Gastroesophageal sphincter (tissue), 4 donors: ENCODE measurements around the gene GRK5. TPM values are rescaled to one million over a fixed set of nuclear protein-coding genes. Genes with fewer than 3 reads are reported as not detected.
A peak's percentile ranks its signal among the peaks of the same experiment; 100 is the strongest.

ENCODE experiments used
- ATAC-seq: fragments of 150-250 bp; one replicate; pipeline ENCODE4 v1.9.1; 2016; ENCODE audit warnings: mild to moderate bottlenecking, moderate library complexity
- H3K27ac ChIP-seq, 4 donors: fragments of 200-600 bp; sonication (generic) in 3 of 4; 1 replicate in 3 of 4; 2 replicates in 1 of 4; pipeline ENCODE4 v1.5.1; 2016 to 2019
- H3K27me3 ChIP-seq: fragments of 200-600 bp; sonication (generic); one replicate; pipeline ENCODE4 v1.5.1; 2019
- H3K36me3 ChIP-seq, 2 donors: fragments of 200-600 bp; sonication (generic); one replicate each; pipeline ENCODE4 v1.5.1; 2019; ENCODE audit warnings: control low read depth in 1 of 2
- H3K4me1 ChIP-seq, 3 donors: fragments of 200-600 bp; sonication (generic); 1 replicate in 2 of 3; 2 replicates in 1 of 3; pipeline ENCODE4 v1.5.1; 2016 to 2019; ENCODE audit warnings: control low read depth in 2 of 3
- H3K4me3 ChIP-seq, 2 donors: fragments of 200-600 bp; sonication (generic); one replicate each; pipeline ENCODE4 v1.5.1; 2019; ENCODE audit warnings: mild to moderate bottlenecking in 1 of 2, moderate library complexity in 1 of 2
- H3K9me3 ChIP-seq, 3 donors: fragments of 200-600 bp; sonication (generic); one replicate each; pipeline ENCODE4 v1.5.1; 2017 to 2019; ENCODE audit warnings: control low read depth in 2 of 3
- EP300 ChIP-seq: sonication (generic); formaldehyde crosslinking; IDR thresholded peaks from one replicate; pipeline ENCODE4 v1.6.1; 2017; ENCODE audit warnings: antibody characterized with exemption, mild to moderate bottlenecking
- POLR2A ChIP-seq, 2 donors: fragments of 450-650 bp; IDR thresholded peaks; one replicate each; pipeline ENCODE4 v1.6.1; 2017; ENCODE audit warnings: antibody characterized with exemption in 2 of 2, mild to moderate bottlenecking in 2 of 2, moderate library complexity in 1 of 2
- POLR2AphosphoS5 ChIP-seq: sonication (generic); formaldehyde crosslinking; IDR thresholded peaks from one replicate; pipeline ENCODE4 v1.6.1; 2017; ENCODE audit warnings: antibody characterized with exemption
- WGBS, 2 donors: methylation state at CpG; one replicate each; pipeline ENCODE4 v1.1.5; 2018; ENCODE audit warnings: low coverage in 1 of 2; 5-methylcytosine and 5-hydroxymethylcytosine counted together
- total RNA-seq, 4 donors: library from RNA; depleted of rRNA; stranded (reverse); fragments of >200 nt; gene quantifications; one replicate each; pipeline ENCODE4 v1.1.0, GENCODE V29; 2016
- TF ChIP-seq, protein P1 (sequence below), 4 experiments: fragments of 200-600 bp in 2 of 4; fragments of 450-650 bp in 2 of 4; sonication (generic) in 1 of 4; IDR thresholded peaks; one replicate each; pipeline ENCODE4 v1.5.1; 2017 to 2019; ENCODE audit warnings: antibody characterized with exemption in 4 of 4, mild to moderate bottlenecking in 2 of 4, moderate library complexity in 2 of 4

The GRK5 gene
- total RNA-seq, 4 donors from 2014 or later = 28.8 to 71.6 (median 47.7) TPM

DNA sequence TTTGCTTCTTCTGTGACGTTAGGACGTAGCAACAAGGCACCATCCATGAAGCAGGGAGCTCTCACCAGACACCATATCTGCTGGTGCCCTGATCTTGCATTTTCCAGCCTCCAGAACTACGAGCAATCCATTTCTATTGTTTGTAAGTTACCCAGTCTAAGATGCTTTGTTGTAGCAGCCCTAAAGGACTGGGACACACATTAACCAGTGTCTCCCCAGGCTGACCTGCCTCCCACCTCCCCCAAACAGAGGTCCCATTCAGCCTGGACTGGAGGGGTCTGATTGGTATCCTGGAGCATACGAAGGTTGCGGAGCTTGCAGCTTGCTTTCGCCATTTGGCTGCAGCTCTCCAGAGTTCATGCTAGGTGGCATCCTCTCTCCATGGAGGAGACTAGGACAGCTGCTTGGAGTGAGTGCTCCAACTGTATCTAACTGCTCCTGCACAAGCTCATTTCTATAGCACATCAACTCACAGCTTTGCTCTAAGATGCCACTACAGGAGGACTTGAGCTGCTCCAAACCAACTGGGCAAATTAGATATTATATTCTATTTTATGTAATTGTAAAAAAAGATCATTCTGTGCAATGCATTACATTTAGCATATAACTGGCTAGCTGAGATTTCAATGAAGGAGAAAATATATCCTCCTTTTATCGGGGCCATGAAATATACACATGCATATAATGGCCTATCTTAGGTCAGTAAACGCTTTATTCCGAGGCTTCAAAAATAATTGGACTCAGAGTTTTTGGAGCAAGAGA lies 8.0 kb upstream of the GRK5 start:
- peaks cover 0 to 8% (median 0%) of the 10 kb centered on the region in 3 donors for H3K4me1 ChIP-seq
- WGBS, 2 donors = 35 to 71% methylated on average over 6 of the region's 9 CpGs
- TF ChIP-seq POLR2AphosphoS5 = no peak
- TF ChIP-seq, protein P1, sequence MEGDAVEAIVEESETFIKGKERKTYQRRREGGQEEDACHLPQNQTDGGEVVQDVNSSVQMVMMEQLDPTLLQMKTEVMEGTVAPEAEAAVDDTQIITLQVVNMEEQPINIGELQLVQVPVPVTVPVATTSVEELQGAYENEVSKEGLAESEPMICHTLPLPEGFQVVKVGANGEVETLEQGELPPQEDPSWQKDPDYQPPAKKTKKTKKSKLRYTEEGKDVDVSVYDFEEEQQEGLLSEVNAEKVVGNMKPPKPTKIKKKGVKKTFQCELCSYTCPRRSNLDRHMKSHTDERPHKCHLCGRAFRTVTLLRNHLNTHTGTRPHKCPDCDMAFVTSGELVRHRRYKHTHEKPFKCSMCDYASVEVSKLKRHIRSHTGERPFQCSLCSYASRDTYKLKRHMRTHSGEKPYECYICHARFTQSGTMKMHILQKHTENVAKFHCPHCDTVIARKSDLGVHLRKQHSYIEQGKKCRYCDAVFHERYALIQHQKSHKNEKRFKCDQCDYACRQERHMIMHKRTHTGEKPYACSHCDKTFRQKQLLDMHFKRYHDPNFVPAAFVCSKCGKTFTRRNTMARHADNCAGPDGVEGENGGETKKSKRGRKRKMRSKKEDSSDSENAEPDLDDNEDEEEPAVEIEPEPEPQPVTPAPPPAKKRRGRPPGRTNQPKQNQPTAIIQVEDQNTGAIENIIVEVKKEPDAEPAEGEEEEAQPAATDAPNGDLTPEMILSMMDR (IDR thresholded peaks at IDR 0.05) = peak; percentile 42 to 86 (median 74)
- no peaks in the 10 kb centered on the region for H3K36me3 ChIP-seq
- no peaks in the 10 kb centered on the region for H3K9me3 ChIP-seq
- H3K4me3 ChIP-seq = no peak overlapping the region
- H3K27ac ChIP-seq = no peak overlapping the region
- ATAC-seq = peak; percentile 86
- no peaks in the 10 kb centered on the region for H3K27me3 ChIP-seq

DNA sequence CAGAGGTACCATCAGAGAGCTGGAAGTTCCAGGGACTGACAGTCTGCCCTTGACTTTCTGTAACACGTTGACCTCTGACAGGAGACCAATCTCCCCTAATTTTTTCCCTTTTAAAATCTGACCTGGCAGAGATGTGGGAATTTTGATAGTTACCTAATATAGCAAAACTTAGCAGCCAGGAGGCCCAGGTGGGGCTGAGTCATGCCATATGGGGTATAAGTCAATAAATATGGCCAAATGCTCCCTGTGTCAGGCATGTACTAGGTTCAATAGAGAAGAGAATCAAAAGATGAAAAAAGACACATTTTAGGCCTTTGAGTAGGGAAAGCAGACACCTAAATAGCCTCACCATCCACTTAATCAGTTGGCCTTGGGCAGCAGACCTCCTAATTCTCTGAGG lies 6.1 kb upstream of the GRK5 start:
- no peak for ATAC-seq
- Histone ChIP-seq H3K9me3 (no peaks in the 10 kb centered on the region), H3K36me3 (no peaks in the 10 kb centered on the region), H3K27me3 (no peaks in the 10 kb centered on the region), H3K4me3 (no peak overlapping the region), H3K4me1 (peaks cover 0 to 15% (median 4%) of the 10 kb centered on the region in 3 donors), H3K27ac (no peak overlapping the region)
- no peak for TF ChIP-seq POLR2AphosphoS5
- no peak for TF ChIP-seq POLR2A (IDR thresholded peaks at IDR 0.05)
- no peak for TF ChIP-seq EP300
- TF ChIP-seq, protein P1 (IDR thresholded peaks at IDR 0.05) = no peak
- 60% methylated on average over 1 of the region's 1 CpG; no CpG with 5 or more reads in 1 of the 2 donors for WGBS, 2 donors

DNA sequence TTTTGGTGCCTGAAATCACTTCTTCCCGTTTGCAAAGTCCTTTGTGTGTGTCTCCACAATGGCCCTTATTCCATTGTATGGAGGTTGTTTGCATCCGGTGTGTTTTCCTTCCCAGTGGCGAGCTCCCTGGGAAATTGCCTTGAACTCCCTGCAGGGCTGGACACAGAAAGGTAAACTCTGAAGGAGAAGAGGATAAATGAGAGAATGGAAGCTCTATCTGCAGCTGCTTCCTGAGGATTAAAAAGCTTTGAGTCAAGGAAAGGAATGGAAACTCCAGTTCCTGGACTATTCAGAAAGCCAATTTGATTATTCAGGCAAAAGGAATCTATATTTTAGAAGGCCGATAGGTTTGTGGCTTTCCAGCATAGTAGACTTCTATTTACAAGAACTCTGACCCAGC lies 4.4 kb upstream of the GRK5 start:
- Histone ChIP-seq H3K27ac (no peak overlapping the region), H3K4me3 (no peak overlapping the region), H3K36me3 (no peaks in the 10 kb centered on the region), H3K9me3 (no peaks in the 10 kb centered on the region), H3K4me1 (peaks cover 0 to 20% (median 6%) of the 10 kb centered on the region in 3 donors), H3K27me3 (no peaks in the 10 kb centered on the region)
- TF ChIP-seq POLR2A (IDR thresholded peaks at IDR 0.05) = no peak
- no peak for TF ChIP-seq EP300
- TF ChIP-seq, protein P1 (IDR thresholded peaks at IDR 0.05) = no peak
- TF ChIP-seq POLR2AphosphoS5 = no peak
- WGBS, 2 donors = 48 to 55% methylated on average over 4 of the region's 4 CpGs
- no peak for ATAC-seq

DNA sequence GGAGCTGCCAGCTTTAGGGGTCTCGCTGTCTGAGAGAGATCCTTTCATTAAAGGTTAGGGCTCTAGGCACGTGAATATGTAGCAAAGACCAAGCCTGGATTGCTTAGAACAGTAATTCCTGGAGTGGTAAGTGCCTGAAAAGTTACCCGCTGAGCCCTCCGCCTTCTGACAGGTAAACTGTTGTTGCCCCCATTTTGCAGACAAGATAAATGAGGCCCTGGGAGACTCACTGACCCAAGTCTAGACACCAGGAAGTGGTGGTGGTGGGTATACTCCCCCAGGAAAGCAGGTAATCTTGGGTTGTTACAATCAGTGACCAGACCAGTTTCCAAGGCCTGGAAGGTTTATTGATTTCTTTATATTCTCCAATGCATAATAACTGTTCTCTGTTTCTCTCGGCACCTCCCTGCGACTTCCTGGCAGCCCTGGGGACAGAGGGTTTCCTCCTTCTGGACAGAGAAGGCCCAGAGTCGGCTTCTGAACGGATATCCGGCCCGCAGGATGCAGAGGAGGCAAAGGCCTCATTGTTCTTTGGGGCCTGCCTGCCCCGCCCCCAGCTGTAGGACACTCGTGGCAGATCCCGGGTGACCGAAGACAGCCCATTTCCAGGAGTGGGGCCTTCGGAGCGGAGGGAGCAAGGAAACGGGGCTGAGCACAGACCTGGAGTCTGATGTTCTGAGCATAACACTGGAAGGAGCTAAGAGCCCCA lies 1.3 kb upstream of the GRK5 start:
- Histone ChIP-seq H3K36me3 (no peaks in the 10 kb centered on the region), H3K4me1 (peaks cover 0 to 41% (median 15%) of the 10 kb centered on the region in 3 donors), H3K27ac (peak overlapping the region; percentile 83 to 100 (median 98)), H3K9me3 (no peaks in the 10 kb centered on the region), H3K27me3 (no peaks in the 10 kb centered on the region), H3K4me3 (peak overlapping the region in 1 of 2 donors; percentile 80)
- ATAC-seq = peak; percentile 3
- no peak for TF ChIP-seq EP300
- TF ChIP-seq POLR2AphosphoS5 = peak; percentile 8
- TF ChIP-seq, protein P1 (IDR thresholded peaks at IDR 0.05) = no peak
- 97% methylated on average over 4 of the region's 17 CpGs; no CpG with 5 or more reads in 1 of the 2 donors for WGBS, 2 donors
